ENCODE data around the gene COQ10A. TPM values are rescaled to one million over a fixed set of nuclear protein-coding genes. Genes with fewer than 3 reads are reported as not detected.

Gene COQ10A
- polyA plus RNA-seq, 1 experiment: 15.6 TPM

GRCh38 chr12:56315249-56315621, 48.5 kb downstream of the COQ10A start:
- peak overlapping the region; percentile 68 for H3K27ac ChIP-seq (ENCODE audit: low read depth, low read length)
- CTCF ChIA-PET: interaction anchor here (0.5 to 3.1 kb wide), 6 partner anchors 43 to 442 kb away, joined by 3 to 16 read pairs (median 4); no protein-coding TSS in a partner anchor
- POLR2A ChIA-PET: interaction anchor here (0.7 to 2.8 kb wide), 16 partner anchors 10 to 149 kb away, joined by 3 to 21 read pairs (median 6); partner anchors contain the start of genes CS, IL23A, PAN2 and RNF41
- no peak for TF ChIP-seq CTCF (IDR thresholded peaks at IDR 0.05; ENCODE audit: low read depth, low read length)
- no peaks in the 10 kb centered on the region; the same call in 1 of the 2 replicates for H3K9me3 ChIP-seq (ENCODE audit: control insufficient read depth, insufficient read depth, low read length)
- H3K27me3 ChIP-seq (ENCODE audit: control insufficient read depth, insufficient read depth, low read length): no peaks in the 10 kb centered on the region
- H3K4me3 ChIP-seq (ENCODE audit: low read depth, low read length): peak overlapping the region; percentile 96
- DNase-seq (ENCODE audit: low read depth, low spot score): no peak

GRCh38 chr12:56315622-56316473, 49.1 kb downstream of the COQ10A start, which contains the start of gene CNPY2:
CNPY2 (minus strand) TSS chr12:56315988; CDS start chr12:56315217, 771 bp downstream.
- ChIA-PET POLR2A (interaction anchor here (0.7 to 2.8 kb wide), 18 partner anchors 9 to 321 kb away, joined by 3 to 21 read pairs (median 6); partner anchors contain the start of genes CS, IL23A, PAN2 and RNF41), CTCF (interaction anchor here (0.6 to 3.1 kb wide), 6 partner anchors 9 to 441 kb away, joined by 3 to 16 read pairs (median 4); no protein-coding TSS in a partner anchor)
- Histone ChIP-seq H3K27me3 (ENCODE audit: control insufficient read depth, insufficient read depth, low read length) (no peaks in the 10 kb centered on the region), H3K27ac (ENCODE audit: low read depth, low read length) (peak within 1 kb of the TSS; percentile 92), H3K4me3 (ENCODE audit: low read depth, low read length) (peak within 1 kb of the TSS; percentile 96), H3K9me3 (ENCODE audit: control insufficient read depth, insufficient read depth, low read length) (no peaks in the 10 kb centered on the region; the same call in 1 of the 2 replicates)
- peak; percentile 88 for DNase-seq (ENCODE audit: low read depth, low spot score)
- no peak for TF ChIP-seq CTCF (IDR thresholded peaks at IDR 0.05; ENCODE audit: low read depth, low read length)

- Histone ChIP-seq H3K9me3 (ENCODE audit: control insufficient read depth, insufficient read depth, low read length) (no peaks in the 10 kb centered on the region; the same call in 1 of the 2 replicates), H3K27me3 (ENCODE audit: control insufficient read depth, insufficient read depth, low read length) (no peaks in the 10 kb centered on the region), H3K27ac (ENCODE audit: low read depth, low read length) (no peak overlapping the region), H3K4me3 (ENCODE audit: low read depth, low read length) (no peak overlapping the region)
- no peak for DNase-seq (ENCODE audit: low read depth, low spot score)
- ChIA-PET POLR2A (interaction anchor here (2.8 kb wide), 1 partner anchor 16 kb away, joined by 13 read pairs; the partner anchor contains the start of gene PAN2), CTCF (interaction anchor here (1.2 kb wide), 1 partner anchor 146 kb away, joined by 4 read pairs; no protein-coding TSS in a partner anchor)
- TF ChIP-seq CTCF (IDR thresholded peaks at IDR 0.05; ENCODE audit: low read depth, low read length): no peak
Measured at GRCh38 chr12:56317675-56318074, 50.9 kb downstream of the COQ10A start.

Other genes starting within 250 kb of the COQ10A start
- gene IKZF4, start 245.9 kb upstream of the COQ10A start, polyA plus RNA-seq (2011; rRNA removed): 3.9 and 4.7 TPM in 2 replicates
- gene RPS26, start 225.0 kb upstream of the COQ10A start, polyA plus RNA-seq (2011; rRNA removed): 348 and 382 TPM in 2 replicates
- 1.7 and 2.1 TPM in 2 replicates for gene ERBB3, start 186.8 kb upstream of the COQ10A start, polyA plus RNA-seq (2011; rRNA removed)
- gene PA2G4, start 162.4 kb upstream of the COQ10A start, polyA plus RNA-seq (2011; rRNA removed): 169 and 223 TPM in 2 replicates
- gene RPL41, start 150.3 kb upstream of the COQ10A start, polyA plus RNA-seq (2011; rRNA removed): 7,461 and 7,686 TPM in 2 replicates
- 1.5 and 1.9 TPM in 2 replicates for gene ZC3H10, start 148.7 kb upstream of the COQ10A start, polyA plus RNA-seq (2011; rRNA removed)
- 127 and 140 TPM in 2 replicates for gene ESYT1, start 138.7 kb upstream of the COQ10A start, polyA plus RNA-seq (2011; rRNA removed)
- 118 and 124 TPM in 2 replicates for gene MYL6B, start 114.4 kb upstream of the COQ10A start, polyA plus RNA-seq (2011; rRNA removed)
- 5,661 and 5,957 TPM in 2 replicates for gene MYL6, start 108.6 kb upstream of the COQ10A start, polyA plus RNA-seq (2011; rRNA removed)
- gene SMARCC2, start 77.5 kb upstream of the COQ10A start, polyA plus RNA-seq (2011; rRNA removed): 90.2 and 101 TPM in 2 replicates
- gene RNF41, start 45.0 kb upstream of the COQ10A start, polyA plus RNA-seq (2011; rRNA removed): 97.2 and 123 TPM in 2 replicates
- gene NABP2, start 42.6 kb upstream of the COQ10A start, polyA plus RNA-seq (2011; rRNA removed): 46.9 and 52.5 TPM in 2 replicates
- gene SLC39A5, start 36.9 kb upstream of the COQ10A start, polyA plus RNA-seq (2011; rRNA removed): not detected in 2 replicates
- gene ANKRD52, start 8.6 kb upstream of the COQ10A start, polyA plus RNA-seq (2011; rRNA removed): 16.0 and 20.2 TPM in 2 replicates
- 167 and 173 TPM in 2 replicates for gene CS, start 33.4 kb downstream of the COQ10A start, polyA plus RNA-seq (2011; rRNA removed)
- 186 and 194 TPM in 2 replicates for gene CNPY2, start 49.0 kb downstream of the COQ10A start, polyA plus RNA-seq (2011; rRNA removed)
- gene PAN2, start 67.1 kb downstream of the COQ10A start, polyA plus RNA-seq (2011; rRNA removed): 18.5 and 22.2 TPM in 2 replicates
- 0.19 TPM in 1 of 2 replicates, not detected in the other for gene IL23A, start 71.9 kb downstream of the COQ10A start, polyA plus RNA-seq (2011; rRNA removed)
- gene STAT2, start 93.2 kb downstream of the COQ10A start, polyA plus RNA-seq (2011; rRNA removed): 179 and 193 TPM in 2 replicates
- gene APOF, start 95.9 kb downstream of the COQ10A start, polyA plus RNA-seq (2011; rRNA removed): not detected in 2 replicates
- gene TIMELESS, start 182.5 kb downstream of the COQ10A start, polyA plus RNA-seq (2011; rRNA removed): 2.0 and 3.3 TPM in 2 replicates
- gene MIP, start 187.7 kb downstream of the COQ10A start, polyA plus RNA-seq (2011; rRNA removed): not detected in 2 replicates
- gene SPRYD4, start 201.6 kb downstream of the COQ10A start, polyA plus RNA-seq (2011; rRNA removed): 2.0 TPM in 2 replicates
- 0.10 and 0.12 TPM in 2 replicates for gene GLS2, start 221.2 kb downstream of the COQ10A start, polyA plus RNA-seq (2011; rRNA removed)

Data from AG04450 (cell line).